ENCODE data around the gene GLI2.

GLI2 gene

DNA sequence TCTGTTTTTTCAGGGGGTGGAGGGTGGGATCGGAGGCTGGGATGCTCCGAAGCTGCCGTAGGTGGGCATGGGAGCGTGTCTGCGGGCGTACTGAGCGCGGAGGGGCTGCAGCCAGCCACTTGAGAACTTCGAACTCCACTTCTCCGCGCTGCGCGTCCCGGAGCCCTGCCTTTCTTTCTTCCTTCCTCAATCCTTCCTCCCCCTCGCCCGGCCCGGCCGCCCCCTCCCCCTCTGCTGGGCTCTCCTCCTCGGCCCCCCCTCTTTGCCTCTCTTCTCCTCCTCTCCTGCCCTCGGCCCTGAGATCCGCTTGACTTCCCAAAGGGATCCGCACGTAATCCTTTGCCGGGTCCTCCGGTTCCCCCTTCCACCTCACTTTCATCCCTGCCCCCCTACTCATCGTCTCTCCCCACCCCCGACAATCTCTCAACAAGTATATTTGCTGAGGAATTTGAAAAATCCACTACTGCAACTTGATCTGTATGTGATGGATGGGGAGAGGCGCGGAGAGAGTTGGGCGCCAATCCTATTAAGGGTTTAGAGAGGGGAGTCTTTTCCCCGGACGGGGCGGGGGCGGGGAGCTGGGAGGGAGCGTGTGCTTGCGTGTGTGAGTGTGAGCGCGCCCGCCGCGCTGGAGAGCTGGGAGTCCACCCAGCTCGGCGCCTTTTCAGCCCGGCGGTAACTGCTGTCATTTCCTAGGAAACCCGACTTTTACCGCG is 1.1 kb downstream of the GLI2 start (continued):
- no peak for TF ChIP-seq ZNF16 (tag by site-specific recombination; IDR thresholded peaks at IDR 0.05; ENCODE audit: low read depth)
- TF ChIP-seq ZNF169 (tag by site-specific recombination; IDR thresholded peaks at IDR 0.05) = no peak
- no peak for TF ChIP-seq ZNF214 (tag by site-specific recombination; IDR thresholded peaks at IDR 0.05; ENCODE audit: borderline replicate concordance)
- no peak for TF ChIP-seq ZNF623 (tag by site-specific recombination; IDR thresholded peaks at IDR 0.05)
- TF ChIP-seq, protein P1, sequence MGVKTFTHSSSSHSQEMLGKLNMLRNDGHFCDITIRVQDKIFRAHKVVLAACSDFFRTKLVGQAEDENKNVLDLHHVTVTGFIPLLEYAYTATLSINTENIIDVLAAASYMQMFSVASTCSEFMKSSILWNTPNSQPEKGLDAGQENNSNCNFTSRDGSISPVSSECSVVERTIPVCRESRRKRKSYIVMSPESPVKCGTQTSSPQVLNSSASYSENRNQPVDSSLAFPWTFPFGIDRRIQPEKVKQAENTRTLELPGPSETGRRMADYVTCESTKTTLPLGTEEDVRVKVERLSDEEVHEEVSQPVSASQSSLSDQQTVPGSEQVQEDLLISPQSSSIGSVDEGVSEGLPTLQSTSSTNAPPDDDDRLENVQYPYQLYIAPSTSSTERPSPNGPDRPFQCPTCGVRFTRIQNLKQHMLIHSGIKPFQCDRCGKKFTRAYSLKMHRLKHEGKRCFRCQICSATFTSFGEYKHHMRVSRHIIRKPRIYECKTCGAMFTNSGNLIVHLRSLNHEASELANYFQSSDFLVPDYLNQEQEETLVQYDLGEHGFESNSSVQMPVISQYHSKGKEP (tag by site-specific recombination; IDR thresholded peaks at IDR 0.05) = no peak
- no peak for TF ChIP-seq ZNF138 (tag by site-specific recombination; IDR thresholded peaks at IDR 0.05; ENCODE audit: borderline replicate concordance)
- TF ChIP-seq ZNF473 (tag by site-specific recombination; IDR thresholded peaks at IDR 0.05) = no peak
- TF ChIP-seq ZEB2 (tag by site-specific recombination; IDR thresholded peaks at IDR 0.05) = no peak
- TF ChIP-seq ZIC2 (tag by site-specific recombination; IDR thresholded peaks at IDR 0.05) = no peak
- no peak for TF ChIP-seq ZBTB1 (tag by site-specific recombination; IDR thresholded peaks at IDR 0.05)
- no peak for TF ChIP-seq ZNF112 (tag by site-specific recombination; IDR thresholded peaks at IDR 0.05)
- no peak for TF ChIP-seq ZNF837 (tag by site-specific recombination; IDR thresholded peaks at IDR 0.05)
- TF ChIP-seq ZNF621 (tag by site-specific recombination; IDR thresholded peaks at IDR 0.05) = no peak
- TF ChIP-seq ZNF768 (tag by site-specific recombination; IDR thresholded peaks at IDR 0.05) = no peak
- TF ChIP-seq, protein P2, sequence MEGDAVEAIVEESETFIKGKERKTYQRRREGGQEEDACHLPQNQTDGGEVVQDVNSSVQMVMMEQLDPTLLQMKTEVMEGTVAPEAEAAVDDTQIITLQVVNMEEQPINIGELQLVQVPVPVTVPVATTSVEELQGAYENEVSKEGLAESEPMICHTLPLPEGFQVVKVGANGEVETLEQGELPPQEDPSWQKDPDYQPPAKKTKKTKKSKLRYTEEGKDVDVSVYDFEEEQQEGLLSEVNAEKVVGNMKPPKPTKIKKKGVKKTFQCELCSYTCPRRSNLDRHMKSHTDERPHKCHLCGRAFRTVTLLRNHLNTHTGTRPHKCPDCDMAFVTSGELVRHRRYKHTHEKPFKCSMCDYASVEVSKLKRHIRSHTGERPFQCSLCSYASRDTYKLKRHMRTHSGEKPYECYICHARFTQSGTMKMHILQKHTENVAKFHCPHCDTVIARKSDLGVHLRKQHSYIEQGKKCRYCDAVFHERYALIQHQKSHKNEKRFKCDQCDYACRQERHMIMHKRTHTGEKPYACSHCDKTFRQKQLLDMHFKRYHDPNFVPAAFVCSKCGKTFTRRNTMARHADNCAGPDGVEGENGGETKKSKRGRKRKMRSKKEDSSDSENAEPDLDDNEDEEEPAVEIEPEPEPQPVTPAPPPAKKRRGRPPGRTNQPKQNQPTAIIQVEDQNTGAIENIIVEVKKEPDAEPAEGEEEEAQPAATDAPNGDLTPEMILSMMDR (tag by site-specific recombination; IDR thresholded peaks at IDR 0.05) = no peak
- TF ChIP-seq ZNF76 (tag by site-specific recombination; IDR thresholded peaks at IDR 0.05; ENCODE audit: borderline replicate concordance, low read depth) = no peak
- TF ChIP-seq ZNF510 (tag by site-specific recombination; IDR thresholded peaks at IDR 0.05; ENCODE audit: insufficient replicate concordance) = no peak
- no peak for TF ChIP-seq ZNF626 (tag by site-specific recombination; IDR thresholded peaks at IDR 0.05)
- no peak for TF ChIP-seq ZNF501 (tag by site-specific recombination; IDR thresholded peaks at IDR 0.05)
- no peak for TF ChIP-seq ZNF423 (tag by site-specific recombination; IDR thresholded peaks at IDR 0.05)
- no peak for TF ChIP-seq GLI2 (tag by site-specific recombination; IDR thresholded peaks at IDR 0.05; ENCODE audit: borderline replicate concordance, low read depth)
- no peak for TF ChIP-seq ZNF670 (tag by site-specific recombination; IDR thresholded peaks at IDR 0.05; ENCODE audit: low read depth)
- no peak for TF ChIP-seq KLF1 (tag by site-specific recombination; IDR thresholded peaks at IDR 0.05)
- no peak for TF ChIP-seq ZNF830 (tag by site-specific recombination; IDR thresholded peaks at IDR 0.05; ENCODE audit: low read depth)
- TF ChIP-seq, protein P3, sequence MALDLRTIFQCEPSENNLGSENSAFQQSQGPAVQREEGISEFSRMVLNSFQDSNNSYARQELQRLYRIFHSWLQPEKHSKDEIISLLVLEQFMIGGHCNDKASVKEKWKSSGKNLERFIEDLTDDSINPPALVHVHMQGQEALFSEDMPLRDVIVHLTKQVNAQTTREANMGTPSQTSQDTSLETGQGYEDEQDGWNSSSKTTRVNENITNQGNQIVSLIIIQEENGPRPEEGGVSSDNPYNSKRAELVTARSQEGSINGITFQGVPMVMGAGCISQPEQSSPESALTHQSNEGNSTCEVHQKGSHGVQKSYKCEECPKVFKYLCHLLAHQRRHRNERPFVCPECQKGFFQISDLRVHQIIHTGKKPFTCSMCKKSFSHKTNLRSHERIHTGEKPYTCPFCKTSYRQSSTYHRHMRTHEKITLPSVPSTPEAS (tag by site-specific recombination; IDR thresholded peaks at IDR 0.05) = no peak
- TF ChIP-seq, protein P4, sequence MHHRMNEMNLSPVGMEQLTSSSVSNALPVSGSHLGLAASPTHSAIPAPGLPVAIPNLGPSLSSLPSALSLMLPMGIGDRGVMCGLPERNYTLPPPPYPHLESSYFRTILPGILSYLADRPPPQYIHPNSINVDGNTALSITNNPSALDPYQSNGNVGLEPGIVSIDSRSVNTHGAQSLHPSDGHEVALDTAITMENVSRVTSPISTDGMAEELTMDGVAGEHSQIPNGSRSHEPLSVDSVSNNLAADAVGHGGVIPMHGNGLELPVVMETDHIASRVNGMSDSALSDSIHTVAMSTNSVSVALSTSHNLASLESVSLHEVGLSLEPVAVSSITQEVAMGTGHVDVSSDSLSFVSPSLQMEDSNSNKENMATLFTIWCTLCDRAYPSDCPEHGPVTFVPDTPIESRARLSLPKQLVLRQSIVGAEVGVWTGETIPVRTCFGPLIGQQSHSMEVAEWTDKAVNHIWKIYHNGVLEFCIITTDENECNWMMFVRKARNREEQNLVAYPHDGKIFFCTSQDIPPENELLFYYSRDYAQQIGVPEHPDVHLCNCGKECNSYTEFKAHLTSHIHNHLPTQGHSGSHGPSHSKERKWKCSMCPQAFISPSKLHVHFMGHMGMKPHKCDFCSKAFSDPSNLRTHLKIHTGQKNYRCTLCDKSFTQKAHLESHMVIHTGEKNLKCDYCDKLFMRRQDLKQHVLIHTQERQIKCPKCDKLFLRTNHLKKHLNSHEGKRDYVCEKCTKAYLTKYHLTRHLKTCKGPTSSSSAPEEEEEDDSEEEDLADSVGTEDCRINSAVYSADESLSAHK (tag by site-specific recombination; IDR thresholded peaks at IDR 0.05) = no peak
- peak; percentile 20; the same call in 1 of the 2 replicates for TF ChIP-seq EGR2 (tag by site-specific recombination; IDR thresholded peaks at IDR 0.05; ENCODE audit: low read depth)
- no peak for TF ChIP-seq ZNF530 (tag by site-specific recombination; IDR thresholded peaks at IDR 0.05; ENCODE audit: low read depth)
- TF ChIP-seq, protein P5, sequence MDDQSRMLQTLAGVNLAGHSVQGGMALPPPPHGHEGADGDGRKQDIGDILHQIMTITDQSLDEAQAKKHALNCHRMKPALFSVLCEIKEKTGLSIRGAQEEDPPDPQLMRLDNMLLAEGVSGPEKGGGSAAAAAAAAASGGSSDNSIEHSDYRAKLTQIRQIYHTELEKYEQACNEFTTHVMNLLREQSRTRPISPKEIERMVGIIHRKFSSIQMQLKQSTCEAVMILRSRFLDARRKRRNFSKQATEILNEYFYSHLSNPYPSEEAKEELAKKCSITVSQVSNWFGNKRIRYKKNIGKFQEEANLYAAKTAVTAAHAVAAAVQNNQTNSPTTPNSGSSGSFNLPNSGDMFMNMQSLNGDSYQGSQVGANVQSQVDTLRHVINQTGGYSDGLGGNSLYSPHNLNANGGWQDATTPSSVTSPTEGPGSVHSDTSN (CRISPR knock-in tag; IDR thresholded peaks at IDR 0.05) = no peak
- no peak for TF ChIP-seq ZNF223 (tag by site-specific recombination; IDR thresholded peaks at IDR 0.05)
- no peak for TF ChIP-seq ZNF133 (tag by site-specific recombination; IDR thresholded peaks at IDR 0.05)
- TF ChIP-seq ZNF664 (tag by site-specific recombination; IDR thresholded peaks at IDR 0.05) = no peak
